Osteoblast (primary cell): ENCODE data around the gene TADA2A. TPM values are rescaled to one million over a fixed set of nuclear protein-coding genes. Genes with fewer than 3 reads are reported as not detected.
A peak's percentile ranks its signal among the peaks of the same experiment; 100 is the strongest.

Experiments used
- DNase-seq: peaks from one replicate; pipeline ENCODE4 v3.0.0; 2011; ENCODE audit warnings: low spot score, mixed read lengths; ENCODE audit not compliant: insufficient read length; ENCODE audit errors: missing footprints
- H2AFZ ChIP-seq: 2 replicates; pipeline ENCODE4 v1.6.0; 2011; ENCODE audit warnings: mild to moderate bottlenecking, low read length
- H3K27ac ChIP-seq: 2 replicates; pipeline ENCODE4 v1.5.1; 2011; ENCODE audit warnings: mild to moderate bottlenecking, low read depth, low read length, moderate library complexity
- H3K27me3 ChIP-seq: 2 replicates; pipeline ENCODE4 v1.6.0; 2012; ENCODE audit warnings: mild to moderate bottlenecking, control low read depth, inconsistent platforms, low read length, moderate library complexity; ENCODE audit not compliant: insufficient read depth
- H3K36me3 ChIP-seq: 2 replicates; pipeline ENCODE4 v1.5.1; 2011; ENCODE audit warnings: mild to moderate bottlenecking, low read length, control low read depth, moderate library complexity; ENCODE audit not compliant: insufficient read depth
- H3K4me1 ChIP-seq: 2 replicates; pipeline ENCODE4 v1.5.1; 2011; ENCODE audit warnings: mild to moderate bottlenecking, low read length, control low read depth, moderate library complexity; ENCODE audit not compliant: insufficient read depth
- H3K4me2 ChIP-seq: 2 replicates; pipeline ENCODE4 v1.6.0; 2011; ENCODE audit warnings: mild to moderate bottlenecking, low read length; ENCODE audit not compliant: insufficient read depth
- H3K4me3 ChIP-seq: fragments of 200-600 bp; sonication (generic); 3 replicates; pipeline ENCODE4 v1.5.1; 2012; ENCODE audit warnings: mild to moderate bottlenecking, low read length, inconsistent platforms; ENCODE audit not compliant: insufficient read depth
- H3K79me2 ChIP-seq: 2 replicates; pipeline ENCODE4 v1.6.0; 2012; ENCODE audit warnings: mild to moderate bottlenecking, low read length, control low read depth, inconsistent platforms; ENCODE audit not compliant: insufficient read depth
- H3K9me3 ChIP-seq: 2 replicates; pipeline ENCODE4 v1.5.1; 2011; ENCODE audit warnings: low read depth, low read length, control low read depth
- H4K20me1 ChIP-seq: 2 replicates; pipeline ENCODE4 v1.6.0; 2012; ENCODE audit warnings: mild to moderate bottlenecking, low read length, control low read depth; ENCODE audit not compliant: insufficient read depth
- CTCF ChIP-seq: IDR thresholded peaks from 2 replicates; pipeline ENCODE4 v1.5.1; 2011; ENCODE audit warnings: mild to moderate bottlenecking, low read depth, low read length, moderate library complexity; ENCODE audit errors: extremely low read depth
- total RNA-seq: library from RNA; depleted of rRNA; stranded (reverse); fragments of >200 nt; gene quantifications from 2 replicates; pipeline ENCODE4 v1.2.3, GENCODE V29; 2012

TADA2A gene
- total RNA-seq, 1 donor, result 21.4 TPM

DNA sequence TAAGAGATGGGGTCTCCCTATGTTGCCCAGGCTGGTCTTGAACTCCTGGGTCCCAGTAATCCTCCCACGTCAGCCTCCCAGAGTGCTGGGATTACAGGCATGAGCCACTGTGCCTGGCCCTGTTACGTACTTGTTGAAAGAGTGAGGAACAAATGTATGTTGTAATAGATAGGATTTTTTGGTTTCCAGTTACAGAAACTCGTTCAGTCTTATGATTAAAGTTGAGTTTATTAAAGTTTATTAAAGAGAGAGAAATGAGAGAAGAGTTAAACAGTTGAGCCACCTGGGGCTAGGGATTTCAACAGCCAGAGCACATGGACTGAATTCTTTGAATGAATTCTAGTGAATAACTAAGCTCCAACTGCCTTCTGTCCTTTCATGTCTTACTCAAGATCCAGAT is 3.7 kb downstream of the TADA2A start:
- Histone ChIP-seq H4K20me1 (no peaks in the 10 kb centered on the region), H3K36me3 (peaks cover 29% of the 10 kb centered on the region), H2AFZ (no peak overlapping the region), H3K9me3 (no peaks in the 10 kb centered on the region), H3K79me2 (peaks cover 54% of the 10 kb centered on the region), H3K4me2 (no peak overlapping the region), H3K4me1 (peaks cover 13% of the 10 kb centered on the region), H3K27me3 (no peaks in the 10 kb centered on the region), H3K4me3 (no peak overlapping the region), H3K27ac (no peak overlapping the region)
- no peak for TF ChIP-seq CTCF
- no peak for DNase-seq

GRCh38 chr17:37413875-37414519 is 7.3 kb downstream of the TADA2A start:
- no peak overlapping the region for H3K27ac ChIP-seq
- H3K9me3 ChIP-seq, result no peaks in the 10 kb centered on the region
- H3K36me3 ChIP-seq, result peaks cover 35% of the 10 kb centered on the region
- no peaks in the 10 kb centered on the region for H3K27me3 ChIP-seq
- no peak for DNase-seq
- no peak overlapping the region for H2AFZ ChIP-seq
- H3K4me2 ChIP-seq, result no peak overlapping the region
- peaks cover 27% of the 10 kb centered on the region for H3K79me2 ChIP-seq
- H3K4me3 ChIP-seq, result no peak overlapping the region
- H3K4me1 ChIP-seq, result no peaks in the 10 kb centered on the region
- peak; percentile 34 for TF ChIP-seq CTCF
- H4K20me1 ChIP-seq, result no peaks in the 10 kb centered on the region

- H3K4me2 ChIP-seq, result no peak overlapping the region
- H3K27ac ChIP-seq, result no peak overlapping the region
- no peak overlapping the region for H3K4me3 ChIP-seq
- H3K27me3 ChIP-seq, result no peaks in the 10 kb centered on the region
- TF ChIP-seq CTCF, result no peak
- no peaks in the 10 kb centered on the region for H3K4me1 ChIP-seq
- H2AFZ ChIP-seq, result no peak overlapping the region
- no peak for DNase-seq
- peaks cover 34% of the 10 kb centered on the region for H3K36me3 ChIP-seq
- H3K79me2 ChIP-seq, result peaks cover 16% of the 10 kb centered on the region
- no peaks in the 10 kb centered on the region for H4K20me1 ChIP-seq
- no peaks in the 10 kb centered on the region for H3K9me3 ChIP-seq
These were observed 11.2 kb downstream of the TADA2A start for GRCh38 chr17:37417852-37418251.

DNA sequence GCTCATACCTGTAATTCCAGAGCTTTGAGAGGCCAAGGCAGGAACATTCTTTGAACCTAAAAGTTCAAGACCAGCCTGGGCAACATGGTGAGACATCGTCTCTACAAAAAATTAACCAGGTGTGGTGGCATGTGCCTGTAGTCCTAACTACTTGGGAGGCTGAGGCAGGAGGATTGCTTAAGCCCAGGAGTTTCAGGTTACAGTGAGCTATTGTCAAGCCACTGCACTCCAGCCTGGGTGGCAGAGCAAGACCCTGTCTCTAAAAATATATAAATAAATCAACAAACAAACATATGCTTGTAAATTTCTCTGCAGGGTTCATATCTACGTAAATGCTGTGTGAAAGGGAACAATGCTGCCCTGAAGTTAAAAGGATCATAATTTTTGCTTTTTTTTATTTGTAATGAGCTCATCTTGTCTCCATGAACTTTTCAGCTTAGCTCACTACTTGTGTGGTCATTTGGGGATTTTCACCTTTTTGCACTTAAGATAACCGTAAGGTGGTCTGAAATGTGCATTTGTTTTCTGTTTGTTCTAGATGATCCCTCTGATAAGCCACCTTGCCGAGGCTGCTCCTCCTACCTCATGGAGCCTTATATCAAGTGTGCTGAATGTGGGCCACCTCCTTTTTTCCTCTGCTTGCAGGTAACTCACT is 16.4 kb downstream of the TADA2A start:
- Histone ChIP-seq H3K9me3 (no peaks in the 10 kb centered on the region), H3K27me3 (no peaks in the 10 kb centered on the region), H3K27ac (no peak overlapping the region), H3K4me3 (no peak overlapping the region), H2AFZ (no peak overlapping the region), H4K20me1 (no peaks in the 10 kb centered on the region), H3K36me3 (peaks cover 59% of the 10 kb centered on the region), H3K4me1 (no peaks in the 10 kb centered on the region), H3K79me2 (peaks cover 3% of the 10 kb centered on the region), H3K4me2 (no peak overlapping the region)
- no peak for TF ChIP-seq CTCF
- no peak for DNase-seq
